Activated naive CD4-positive, alpha-beta T cell treated with anti-CD3 and anti-CD28 coated beads for 36 hours (primary cell): Measurements from ENCODE around the gene NINL. TPM values are rescaled to one million over a fixed set of nuclear protein-coding genes. Genes with fewer than 3 reads are reported as not detected.

ENCODE experiments used
- CTCF ChIA-PET: fragments of 350-600 bp; sonication (Branson Sonifier 250); formaldehyde crosslinking; loops from one replicate; lab custom pipeline; 2021; ENCODE audit warnings: antibody characterized with exemption; lab: Charles Lee
- DNase-seq: peaks from one replicate; pipeline ENCODE4 v3.0.0-alpha.2; 2020
- H3K27ac Mint-ChIP-seq: one replicate; pipeline ENCODE4 v1.8.0; 2021; ENCODE audit warnings: mild to moderate bottlenecking, mixed read lengths
- H3K27me3 Mint-ChIP-seq: one replicate; pipeline ENCODE4 v1.8.0; 2021; ENCODE audit warnings: low read depth, mixed read lengths
- H3K36me3 Mint-ChIP-seq: one replicate; pipeline ENCODE4 v1.8.0; 2021; ENCODE audit warnings: low read depth, mixed read lengths
- H3K4me1 Mint-ChIP-seq: one replicate; pipeline ENCODE4 v1.8.0; 2021; ENCODE audit warnings: low read depth, mixed read lengths
- H3K4me3 Mint-ChIP-seq: one replicate; pipeline ENCODE4 v1.8.0; 2021; ENCODE audit warnings: mild to moderate bottlenecking, moderate library complexity, mixed read lengths
- H3K9me3 Mint-ChIP-seq: one replicate; pipeline ENCODE4 v1.8.0; 2021; ENCODE audit warnings: mixed read lengths
- intact Hi-C: fragments of 100-400 bp; cut with micrococcal nuclease; formaldehyde crosslinking; loops from one replicate; pipeline ENCODE4 v1.15.1; 2023
- total RNA-seq, 2 experiments: library from RNA; stranded (reverse); gene quantifications; one replicate each; pipeline ENCODE4 v1.2.3, GENCODE V29; 2021

NINL gene
- total RNA-seq, 2 experiments from 2014 or later, result 2.6 to 2.9 TPM

GRCh38 chr20:25534845-25535244, 50.5 kb downstream of the NINL start:
- Mint-ChIP-seq H3K36me3 (peaks cover 5% of the 10 kb centered on the region), H3K27ac (no peak overlapping the region), H3K4me1 (no peaks in the 10 kb centered on the region), H3K27me3 (no peaks in the 10 kb centered on the region), H3K4me3 (no peak overlapping the region), H3K9me3 (peaks cover 9% of the 10 kb centered on the region)
- intact Hi-C loops, result loop anchor here (5.0 kb wide), 1 partner anchor 63 kb away; no protein-coding TSS in a partner anchor
- no peak for DNase-seq
- CTCF ChIA-PET, result no interaction called here

- no peaks in the 10 kb centered on the region for H3K27me3 Mint-ChIP-seq
- no peak overlapping the region for H3K4me3 Mint-ChIP-seq
- intact Hi-C loops, result loop anchor here (5.0 kb wide), 1 partner anchor 62 kb away; no protein-coding TSS in a partner anchor
- no peak for DNase-seq
- H3K27ac Mint-ChIP-seq, result no peak overlapping the region
- H3K4me1 Mint-ChIP-seq, result no peaks in the 10 kb centered on the region
- peaks cover 5% of the 10 kb centered on the region for H3K36me3 Mint-ChIP-seq
- peaks cover 9% of the 10 kb centered on the region for H3K9me3 Mint-ChIP-seq
- CTCF ChIA-PET, result no interaction called here
Observed at GRCh38 chr20:25533920-25534700, 51.2 kb downstream of the NINL start.

- CTCF ChIA-PET, result no interaction called here
- peaks cover 5% of the 10 kb centered on the region for H3K36me3 Mint-ChIP-seq
- intact Hi-C loops, result loop anchor here (5.0 kb wide), 1 partner anchor 61 kb away; no protein-coding TSS in a partner anchor
- H3K9me3 Mint-ChIP-seq, result peaks cover 9% of the 10 kb centered on the region
- no peak for DNase-seq
- H3K27ac Mint-ChIP-seq, result no peak overlapping the region
- H3K4me3 Mint-ChIP-seq, result no peak overlapping the region
- no peaks in the 10 kb centered on the region for H3K27me3 Mint-ChIP-seq
- H3K4me1 Mint-ChIP-seq, result no peaks in the 10 kb centered on the region
Observed at GRCh38 chr20:25532971-25533391, 52.4 kb downstream of the NINL start.

GRCh38 chr20:25532015-25532751, 53.1 kb downstream of the NINL start:
- intact Hi-C loops, result loop anchor here (5.0 kb wide), 1 partner anchor 60 kb away; no protein-coding TSS in a partner anchor
- Mint-ChIP-seq H3K27ac (no peak overlapping the region), H3K4me3 (no peak overlapping the region), H3K4me1 (no peaks in the 10 kb centered on the region), H3K36me3 (peaks cover 5% of the 10 kb centered on the region), H3K27me3 (no peaks in the 10 kb centered on the region), H3K9me3 (peaks cover 9% of the 10 kb centered on the region)
- CTCF ChIA-PET, result no interaction called here
- DNase-seq, result no peak

GRCh38 chr20:25529295-25529951, 55.9 kb downstream of the NINL start:
- Mint-ChIP-seq H3K4me3 (no peak overlapping the region), H3K27ac (no peak overlapping the region), H3K27me3 (no peaks in the 10 kb centered on the region), H3K9me3 (peaks cover 9% of the 10 kb centered on the region), H3K36me3 (peaks cover 5% of the 10 kb centered on the region), H3K4me1 (no peaks in the 10 kb centered on the region)
- DNase-seq, result no peak
- CTCF ChIA-PET, result interaction anchor here (0.5 kb wide), 1 partner anchor 22 kb away, joined by 3 read pairs; no protein-coding TSS in a partner anchor
- intact Hi-C loops, result no loop called here

GRCh38 chr20:25527949-25528348, 57.4 kb downstream of the NINL start:
- Mint-ChIP-seq H3K27me3 (no peaks in the 10 kb centered on the region), H3K36me3 (peaks cover 5% of the 10 kb centered on the region), H3K4me3 (no peak overlapping the region), H3K9me3 (peaks cover 9% of the 10 kb centered on the region), H3K27ac (no peak overlapping the region), H3K4me1 (no peaks in the 10 kb centered on the region)
- CTCF ChIA-PET, result no interaction called here
- no peak for DNase-seq
- intact Hi-C loops, result no loop called here

GRCh38 chr20:25526446-25526845, 58.9 kb downstream of the NINL start:
- H3K36me3 Mint-ChIP-seq, result peaks cover 5% of the 10 kb centered on the region
- H3K4me3 Mint-ChIP-seq, result no peak overlapping the region
- no peak for DNase-seq
- H3K9me3 Mint-ChIP-seq, result peaks cover 9% of the 10 kb centered on the region
- H3K4me1 Mint-ChIP-seq, result no peaks in the 10 kb centered on the region
- intact Hi-C loops, result no loop called here
- H3K27ac Mint-ChIP-seq, result no peak overlapping the region
- no peaks in the 10 kb centered on the region for H3K27me3 Mint-ChIP-seq
- CTCF ChIA-PET, result no interaction called here

- Mint-ChIP-seq H3K4me3 (no peak overlapping the region), H3K4me1 (no peaks in the 10 kb centered on the region), H3K9me3 (peaks cover 9% of the 10 kb centered on the region), H3K27me3 (no peaks in the 10 kb centered on the region), H3K36me3 (peaks cover 5% of the 10 kb centered on the region), H3K27ac (no peak overlapping the region)
- CTCF ChIA-PET, result no interaction called here
- intact Hi-C loops, result no loop called here
- DNase-seq, result no peak
Observed at GRCh38 chr20:25525867-25526266, 59.5 kb downstream of the NINL start.

GRCh38 chr20:25525295-25525694, 60.0 kb downstream of the NINL start:
- Mint-ChIP-seq H3K4me3 (no peak overlapping the region), H3K27ac (no peak overlapping the region), H3K4me1 (no peaks in the 10 kb centered on the region), H3K9me3 (peaks cover 3% of the 10 kb centered on the region), H3K27me3 (no peaks in the 10 kb centered on the region), H3K36me3 (peaks cover under 1% of the 10 kb centered on the region)
- intact Hi-C loops, result no loop called here
- CTCF ChIA-PET, result no interaction called here
- no peak for DNase-seq

- no peak for DNase-seq
- CTCF ChIA-PET, result no interaction called here
- Mint-ChIP-seq H3K36me3 (peaks cover 4% of the 10 kb centered on the region), H3K27ac (no peak overlapping the region), H3K27me3 (no peaks in the 10 kb centered on the region), H3K4me3 (no peak overlapping the region), H3K4me1 (no peaks in the 10 kb centered on the region), H3K9me3 (no peaks in the 10 kb centered on the region)
- intact Hi-C loops, result no loop called here
Observed at GRCh38 chr20:25521382-25521781, 63.9 kb downstream of the NINL start.

- Mint-ChIP-seq H3K4me3 (no peak overlapping the region), H3K27me3 (no peaks in the 10 kb centered on the region), H3K9me3 (peaks cover 31% of the 10 kb centered on the region), H3K27ac (no peak overlapping the region), H3K36me3 (peaks cover 28% of the 10 kb centered on the region), H3K4me1 (no peaks in the 10 kb centered on the region)
- CTCF ChIA-PET, result no interaction called here
- DNase-seq, result no peak
- intact Hi-C loops, result no loop called here
Observed at GRCh38 chr20:25517124-25517523, 68.2 kb downstream of the NINL start.

- no peaks in the 10 kb centered on the region for H3K4me1 Mint-ChIP-seq
- no peak overlapping the region for H3K4me3 Mint-ChIP-seq
- peaks cover 31% of the 10 kb centered on the region for H3K9me3 Mint-ChIP-seq
- peaks cover 29% of the 10 kb centered on the region for H3K36me3 Mint-ChIP-seq
- CTCF ChIA-PET, result no interaction called here
- intact Hi-C loops, result no loop called here
- no peak for DNase-seq
- H3K27me3 Mint-ChIP-seq, result no peaks in the 10 kb centered on the region
- H3K27ac Mint-ChIP-seq, result no peak overlapping the region
Observed at GRCh38 chr20:25514747-25515340, 70.5 kb downstream of the NINL start.
